Gastroesophageal sphincter (tissue), 3 donors: ENCODE data around the gene KRT85.

Source experiments
- CTCF ChIP-seq, 4 experiments: fragments of 200-600 bp in 2 of 4; fragments of 450-650 bp in 2 of 4; sonication (generic) in 1 of 4; IDR thresholded peaks; one replicate each; pipeline ENCODE4 v1.5.1; 2017 to 2019; ENCODE audit warnings: antibody characterized with exemption in 4 of 4, mild to moderate bottlenecking in 2 of 4, moderate library complexity in 2 of 4
- EP300 ChIP-seq: sonication (generic); formaldehyde crosslinking; IDR thresholded peaks from one replicate; pipeline ENCODE4 v1.6.1; 2017; ENCODE audit warnings: antibody characterized with exemption, mild to moderate bottlenecking
- POLR2A ChIP-seq, 2 donors: fragments of 450-650 bp; IDR thresholded peaks; one replicate each; pipeline ENCODE4 v1.6.1; 2017; ENCODE audit warnings: antibody characterized with exemption in 2 of 2, mild to moderate bottlenecking in 2 of 2, moderate library complexity in 1 of 2
- POLR2AphosphoS5 ChIP-seq: sonication (generic); formaldehyde crosslinking; IDR thresholded peaks from one replicate; pipeline ENCODE4 v1.6.1; 2017; ENCODE audit warnings: antibody characterized with exemption

DNA sequence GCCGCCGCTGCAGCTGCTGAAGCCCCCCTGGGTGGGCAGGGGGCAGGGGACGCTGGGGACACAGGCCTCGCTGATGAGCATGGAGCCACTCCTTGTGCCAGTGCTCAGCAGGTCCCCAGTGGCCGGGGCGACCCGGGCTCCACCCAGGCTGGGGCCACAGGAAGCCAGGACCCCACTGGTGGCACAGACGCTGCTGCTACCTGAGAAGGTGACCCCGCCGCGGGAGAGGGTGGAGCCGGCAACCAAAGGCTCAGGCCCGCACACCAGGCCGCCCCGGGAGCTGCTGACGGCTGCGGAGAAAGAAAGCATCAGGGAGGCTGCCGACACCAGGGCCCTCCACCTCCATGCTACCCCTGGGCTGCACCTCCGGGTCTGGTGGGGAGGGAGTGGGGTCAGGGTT, 10.8 kb upstream of the KRT85 start:
- TF ChIP-seq POLR2A (IDR thresholded peaks at IDR 0.05) (no peak), CTCF (IDR thresholded peaks at IDR 0.05) (no peak), EP300 (no peak), POLR2AphosphoS5 (no peak)
